HEK293T (cell line): ENCODE data around the gene DLG2.

Experiments used
- FOXK2 ChIP-seq: fragments of 450-650 bp; IDR thresholded peaks from 2 replicates; pipeline ENCODE4 v1.6.1; 2016; ENCODE audit warnings: mild to moderate bottlenecking
- FOXM1 ChIP-seq: fragments of 450-650 bp; IDR thresholded peaks from 2 replicates; pipeline ENCODE4 v1.6.1; 2017; ENCODE audit warnings: mild to moderate bottlenecking, borderline replicate concordance
- L3MBTL2 ChIP-seq: fragments of 450-650 bp; conservative IDR thresholded peaks from 2 replicates; pipeline ENCODE4 v1.6.1; 2016; ENCODE audit warnings: mild to moderate bottlenecking
- SUZ12 ChIP-seq: fragments of 450-650 bp; IDR thresholded peaks from 2 replicates; pipeline ENCODE4 v1.6.1; 2016; ENCODE audit warnings: mild to moderate bottlenecking
- TARDBP ChIP-seq: fragments of 450-650 bp; IDR thresholded peaks from 2 replicates; pipeline ENCODE4 v1.6.1; 2016
- ZNF384 ChIP-seq: fragments of 450-650 bp; IDR thresholded peaks from 2 replicates; pipeline ENCODE4 v1.6.1; 2016
- TF ChIP-seq, protein P1 (sequence below): fragments of 450-650 bp; IDR thresholded peaks from 2 replicates; pipeline ENCODE4 v1.6.1; 2016

- no peak for TF ChIP-seq FOXK2
- no peak for TF ChIP-seq TARDBP
- TF ChIP-seq FOXM1, result no peak
- TF ChIP-seq L3MBTL2, result no peak
- TF ChIP-seq ZNF384, result no peak
- no peak for TF ChIP-seq SUZ12
- TF ChIP-seq, protein P1, sequence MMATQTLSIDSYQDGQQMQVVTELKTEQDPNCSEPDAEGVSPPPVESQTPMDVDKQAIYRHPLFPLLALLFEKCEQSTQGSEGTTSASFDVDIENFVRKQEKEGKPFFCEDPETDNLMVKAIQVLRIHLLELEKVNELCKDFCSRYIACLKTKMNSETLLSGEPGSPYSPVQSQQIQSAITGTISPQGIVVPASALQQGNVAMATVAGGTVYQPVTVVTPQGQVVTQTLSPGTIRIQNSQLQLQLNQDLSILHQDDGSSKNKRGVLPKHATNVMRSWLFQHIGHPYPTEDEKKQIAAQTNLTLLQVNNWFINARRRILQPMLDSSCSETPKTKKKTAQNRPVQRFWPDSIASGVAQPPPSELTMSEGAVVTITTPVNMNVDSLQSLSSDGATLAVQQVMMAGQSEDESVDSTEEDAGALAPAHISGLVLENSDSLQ, result no peak
Observed at GRCh38 chr11:85086504-85087284, 540.5 kb downstream of the DLG2 start.
